Progenitor cell of endocrine pancreas (in vitro differentiated cells): ENCODE results near the gene TASL. TPM values are rescaled to one million over a fixed set of nuclear protein-coding genes. Genes with fewer than 3 reads are reported as not detected.

Source experiments
- DNase-seq: peaks from one replicate; pipeline ENCODE4 v3.0.0; 2021; ENCODE audit warnings: low spot score; ENCODE audit not compliant: unreplicated experiment
- H3K27ac Mint-ChIP-seq: 2 replicates; pipeline ENCODE4 v1.8.0; 2021; ENCODE audit warnings: mild to moderate bottlenecking, moderate library complexity, mixed read lengths
- H3K27me3 Mint-ChIP-seq: 2 replicates; pipeline ENCODE4 v1.8.0; 2021; ENCODE audit warnings: mixed read lengths
- H3K36me3 Mint-ChIP-seq: 2 replicates; pipeline ENCODE4 v1.8.0; 2022; ENCODE audit warnings: mixed read lengths; ENCODE audit not compliant: insufficient read depth
- H3K4me1 Mint-ChIP-seq: 2 replicates; pipeline ENCODE4 v1.8.0; 2021; ENCODE audit warnings: low read depth, mixed read lengths
- H3K4me3 Mint-ChIP-seq: 2 replicates; pipeline ENCODE4 v1.8.0; 2021; ENCODE audit warnings: low read depth, mild to moderate bottlenecking, moderate library complexity, mixed read lengths
- H3K9me3 Mint-ChIP-seq: 2 replicates; pipeline ENCODE4 v1.8.0; 2021; ENCODE audit warnings: low read depth, mixed read lengths
- CTCF ChIP-seq: fragments of 200-600 bp; sonication (generic); IDR thresholded peaks from one replicate; pipeline ENCODE4 v1.5.0; 2021; ENCODE audit warnings: antibody characterized with exemption, mild to moderate bottlenecking; ENCODE audit not compliant: unreplicated experiment
- long read RNA-seq: library from polyadenylated mRNA; unstranded; transcript quantifications from one replicate; pipeline ENCODE4 v2.0.0, GENCODE V29; 2020
- total RNA-seq: library from RNA; stranded (reverse); gene quantifications from 2 replicates; pipeline ENCODE4 v1.2.1, GENCODE V29; 2021

Gene TASL
- not detected in 2 replicates for total RNA-seq
- long read RNA-seq: 0 reads

- H3K4me1 Mint-ChIP-seq: no peaks in the 10 kb centered on the region
These were observed at the start of gene TASL for GRCh38 chrX:30577362-30577991. Gene TASL (minus strand): TSS chrX:30577766. CDS start chrX:30560355, 17,411 bp downstream.

GRCh38 chrX:30626402-30626801 lies 48.8 kb upstream of the TASL start:
- H3K36me3 Mint-ChIP-seq: no peaks in the 10 kb centered on the region
- H3K4me3 Mint-ChIP-seq: no peak overlapping the region
- peaks cover 13% of the 10 kb centered on the region for H3K9me3 Mint-ChIP-seq
- no peak overlapping the region for H3K27ac Mint-ChIP-seq
- no peaks in the 10 kb centered on the region for H3K27me3 Mint-ChIP-seq
- H3K4me1 Mint-ChIP-seq: peaks cover 6% of the 10 kb centered on the region
- no peak for TF ChIP-seq CTCF
- no peak for DNase-seq

More at GRCh38 chrX:30577362-30577991, at the start of gene TASL:
- no peak within 1 kb of the TSS for H3K4me3 Mint-ChIP-seq
- no peaks in the 10 kb centered on the region for H3K36me3 Mint-ChIP-seq
- no peaks in the 10 kb centered on the region for H3K9me3 Mint-ChIP-seq
- no peaks in the 10 kb centered on the region for H3K27me3 Mint-ChIP-seq
- DNase-seq: no peak
- H3K27ac Mint-ChIP-seq: no peak within 1 kb of the TSS
- no peak for TF ChIP-seq CTCF

- H3K4me3 Mint-ChIP-seq: no peak overlapping the region
- no peak overlapping the region for H3K27ac Mint-ChIP-seq
- H3K36me3 Mint-ChIP-seq: no peaks in the 10 kb centered on the region
- H3K9me3 Mint-ChIP-seq: peaks cover 15% of the 10 kb centered on the region
- DNase-seq: no peak
- no peak for TF ChIP-seq CTCF
- no peaks in the 10 kb centered on the region for H3K4me1 Mint-ChIP-seq
- no peaks in the 10 kb centered on the region for H3K27me3 Mint-ChIP-seq
These were observed 44.8 kb upstream of the TASL start for GRCh38 chrX:30622361-30622760.

GRCh38 chrX:30620980-30621618 lies 43.5 kb upstream of the TASL start:
- Mint-ChIP-seq H3K36me3 (no peaks in the 10 kb centered on the region), H3K27me3 (no peaks in the 10 kb centered on the region), H3K9me3 (peaks cover 20% of the 10 kb centered on the region), H3K4me1 (no peaks in the 10 kb centered on the region), H3K4me3 (no peak overlapping the region), H3K27ac (no peak overlapping the region)
- no peak for TF ChIP-seq CTCF
- no peak for DNase-seq

GRCh38 chrX:30620125-30620524 lies 42.6 kb upstream of the TASL start:
- no peak for DNase-seq
- Mint-ChIP-seq H3K27me3 (no peaks in the 10 kb centered on the region), H3K4me3 (no peak overlapping the region), H3K4me1 (no peaks in the 10 kb centered on the region), H3K9me3 (peaks cover 20% of the 10 kb centered on the region), H3K27ac (no peak overlapping the region), H3K36me3 (no peaks in the 10 kb centered on the region)
- no peak for TF ChIP-seq CTCF
